GM12801 (cell line): ENCODE results near the gene AMOTL1.

Experiments
- TF ChIP-seq, protein P1 (sequence below): IDR thresholded peaks from one replicate; pipeline ENCODE4 v1.5.1; 2011; ENCODE audit warnings: control low read depth; ENCODE audit not compliant: insufficient read length; ENCODE audit errors: extremely low read depth

The AMOTL1 gene

DNA sequence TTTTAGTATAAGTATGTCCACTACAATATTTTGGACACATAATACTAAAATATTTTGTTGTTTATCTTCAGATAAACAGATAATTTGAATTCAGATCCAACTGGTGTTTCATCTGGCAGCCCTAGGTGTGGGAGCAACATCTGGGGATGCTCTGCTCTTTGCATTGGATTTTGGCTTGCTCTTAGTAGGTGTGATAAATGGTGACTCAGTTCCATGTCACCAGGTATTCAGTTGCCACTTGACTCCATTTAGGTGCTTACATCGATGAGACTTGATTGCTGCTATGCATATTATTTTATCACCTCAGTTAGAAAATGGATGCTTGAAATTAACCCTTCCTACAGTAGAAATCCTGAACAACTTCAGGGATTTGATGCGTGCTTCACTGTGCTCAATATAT, 13.3 kb upstream of the AMOTL1 start:
- TF ChIP-seq, protein P1, sequence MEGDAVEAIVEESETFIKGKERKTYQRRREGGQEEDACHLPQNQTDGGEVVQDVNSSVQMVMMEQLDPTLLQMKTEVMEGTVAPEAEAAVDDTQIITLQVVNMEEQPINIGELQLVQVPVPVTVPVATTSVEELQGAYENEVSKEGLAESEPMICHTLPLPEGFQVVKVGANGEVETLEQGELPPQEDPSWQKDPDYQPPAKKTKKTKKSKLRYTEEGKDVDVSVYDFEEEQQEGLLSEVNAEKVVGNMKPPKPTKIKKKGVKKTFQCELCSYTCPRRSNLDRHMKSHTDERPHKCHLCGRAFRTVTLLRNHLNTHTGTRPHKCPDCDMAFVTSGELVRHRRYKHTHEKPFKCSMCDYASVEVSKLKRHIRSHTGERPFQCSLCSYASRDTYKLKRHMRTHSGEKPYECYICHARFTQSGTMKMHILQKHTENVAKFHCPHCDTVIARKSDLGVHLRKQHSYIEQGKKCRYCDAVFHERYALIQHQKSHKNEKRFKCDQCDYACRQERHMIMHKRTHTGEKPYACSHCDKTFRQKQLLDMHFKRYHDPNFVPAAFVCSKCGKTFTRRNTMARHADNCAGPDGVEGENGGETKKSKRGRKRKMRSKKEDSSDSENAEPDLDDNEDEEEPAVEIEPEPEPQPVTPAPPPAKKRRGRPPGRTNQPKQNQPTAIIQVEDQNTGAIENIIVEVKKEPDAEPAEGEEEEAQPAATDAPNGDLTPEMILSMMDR, result no peak

DNA sequence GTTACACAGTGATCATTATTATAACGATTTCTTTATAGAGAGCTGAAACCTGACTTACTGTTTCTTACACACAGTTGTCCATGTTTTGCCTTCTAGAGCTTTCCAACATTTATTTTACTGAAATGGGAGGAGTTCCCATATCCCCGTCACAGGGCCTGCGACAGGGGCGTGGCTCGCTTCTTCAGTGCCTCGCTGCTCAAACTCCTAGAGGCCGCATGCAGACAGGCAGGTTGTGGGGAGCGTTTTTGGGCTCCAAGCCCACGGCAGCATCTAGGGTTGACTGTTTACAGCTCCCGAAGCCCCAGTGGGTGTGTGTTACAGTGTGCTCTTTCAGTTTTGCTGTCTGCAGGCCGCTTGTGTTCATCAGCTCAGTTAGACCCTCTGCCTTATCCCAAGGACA, 12.7 kb upstream of the AMOTL1 start:
- TF ChIP-seq, protein P1, result no peak

DNA sequence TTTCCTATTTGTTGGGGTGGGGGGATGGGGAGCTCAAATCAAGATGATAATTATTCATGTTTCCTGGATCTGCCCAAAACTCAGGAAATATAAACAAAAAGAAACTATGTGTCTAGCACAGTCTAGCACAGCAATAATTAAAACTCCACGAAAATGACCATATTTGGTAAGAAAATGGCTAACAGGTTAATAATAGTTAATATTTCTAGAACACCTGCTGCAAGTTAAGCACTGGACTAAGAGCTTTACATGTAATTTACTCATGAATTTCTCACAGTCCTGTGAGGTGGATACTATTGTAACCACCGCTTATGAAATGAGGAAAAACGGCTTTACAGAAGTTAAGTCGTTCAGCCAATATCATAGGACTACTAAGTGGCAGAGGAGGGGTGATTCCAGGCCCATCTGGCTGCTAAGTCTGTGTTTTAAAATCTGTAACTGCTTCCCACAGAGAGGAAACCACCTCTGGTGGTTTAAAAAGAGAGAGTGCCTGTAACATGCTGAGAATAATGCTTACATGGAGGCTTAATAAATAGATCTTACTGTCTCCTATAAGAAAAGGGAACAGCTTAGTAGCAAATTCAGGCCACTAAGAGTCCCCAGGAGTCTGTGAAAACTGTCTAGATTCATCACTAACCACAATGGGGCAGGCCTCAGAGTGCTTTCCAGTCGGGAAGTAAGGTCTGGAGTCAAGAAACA, 11.0 kb upstream of the AMOTL1 start:
- TF ChIP-seq, protein P1, result no peak

DNA sequence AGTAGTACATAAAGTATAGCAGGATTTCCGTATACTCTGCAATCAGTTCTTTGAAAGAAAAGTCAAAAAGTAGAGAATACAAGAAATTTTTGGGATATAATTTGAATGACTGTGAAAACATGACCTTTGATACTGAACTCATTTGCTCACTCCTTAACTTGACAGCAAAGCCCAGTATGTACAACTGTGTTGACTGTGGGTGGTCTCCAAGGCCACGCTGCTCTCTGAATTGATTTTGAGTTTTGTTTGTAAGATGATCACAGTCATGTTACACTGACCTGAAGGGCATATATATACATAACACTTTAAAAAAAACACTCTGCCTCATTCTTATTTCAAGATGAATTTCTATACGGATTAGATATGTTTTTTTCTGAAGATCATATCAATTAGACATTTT, 9.5 kb upstream of the AMOTL1 start:
- TF ChIP-seq, protein P1, result no peak

DNA sequence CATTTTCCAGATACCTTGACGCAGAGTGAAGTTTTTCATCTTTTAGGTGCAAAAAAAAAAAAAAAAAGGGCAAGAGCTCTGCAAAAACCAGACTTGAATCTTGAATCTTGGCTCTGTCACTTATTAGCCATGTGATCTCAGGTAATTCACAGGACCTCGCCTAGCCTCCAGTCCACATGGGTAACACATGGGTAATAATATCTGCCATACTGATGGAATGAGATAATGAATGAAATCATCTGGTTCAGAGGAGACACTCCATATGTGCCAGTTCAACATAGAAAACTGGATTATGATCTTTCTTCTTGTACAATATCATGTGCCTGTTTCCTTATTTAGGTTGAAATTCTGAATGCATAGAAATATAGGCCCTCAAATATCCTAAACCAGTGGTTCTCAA, 8.6 kb upstream of the AMOTL1 start:
- TF ChIP-seq, protein P1, result no peak

- TF ChIP-seq, protein P1, result no peak
Measured at GRCh38 chr11:94760296-94760695, 7.9 kb upstream of the AMOTL1 start.

GRCh38 chr11:94762208-94762607, 5.9 kb upstream of the AMOTL1 start:
- TF ChIP-seq, protein P1, result no peak
